MCF 10A (cell line): ENCODE measurements around the gene SLC6A3. TPM values are rescaled to one million over a fixed set of nuclear protein-coding genes. Genes with fewer than 3 reads are reported as not detected.

Experiments used
- BruUV-seq: library from RNA; stranded (reverse); fragments of 400-500 nt; replicated peaks from 2 replicates; lab custom pipeline; 2021; lab: Mats Ljungman, UMichigan
- CTCF ChIA-PET: fragments of 300-600 bp; sonication (Branson Sonifier 250); formaldehyde crosslinking; extraction: SDS; loops from one replicate; lab custom pipeline; 2021; ENCODE audit warnings: antibody characterized with exemption, inconsistent platforms; lab: Yijun Ruan, JAX
- POLR2A ChIA-PET: fragments of 300-600, 350-650 bp; sonication (Branson Sonifier 250); formaldehyde crosslinking; extraction: SDS; loops from one replicate; lab custom pipeline; 2020; ENCODE audit warnings: antibody characterized with exemption, inconsistent platforms; lab: Yijun Ruan, JAX
- DNase-seq: peaks from one replicate; pipeline ENCODE4 v3.0.0-alpha.2; 2018; ENCODE audit not compliant: unreplicated experiment
- H3K27ac Mint-ChIP-seq: one replicate; pipeline ENCODE4 v1.8.0; 2022; ENCODE audit warnings: mild to moderate bottlenecking, low read depth, mixed read lengths; ENCODE audit not compliant: unreplicated experiment
- H3K27me3 Mint-ChIP-seq: one replicate; pipeline ENCODE4 v1.8.0; 2022; ENCODE audit warnings: mixed read lengths; ENCODE audit not compliant: insufficient read depth, unreplicated experiment
- H3K36me3 Mint-ChIP-seq: one replicate; pipeline ENCODE4 v1.8.0; 2022; ENCODE audit warnings: mild to moderate bottlenecking, moderate library complexity, mixed read lengths; ENCODE audit not compliant: insufficient read depth, unreplicated experiment
- H3K4me1 Mint-ChIP-seq: one replicate; pipeline ENCODE4 v1.8.0; 2022; ENCODE audit warnings: mixed read lengths; ENCODE audit not compliant: insufficient read depth, unreplicated experiment
- H3K4me3 Mint-ChIP-seq: one replicate; pipeline ENCODE4 v1.8.0; 2022; ENCODE audit warnings: mild to moderate bottlenecking, moderate library complexity, mixed read lengths; ENCODE audit not compliant: unreplicated experiment
- H3K9me3 Mint-ChIP-seq: one replicate; pipeline ENCODE4 v1.8.0; 2022; ENCODE audit warnings: mixed read lengths; ENCODE audit not compliant: unreplicated experiment
- intact Hi-C: fragments of 100-400 bp; cut with micrococcal nuclease; formaldehyde crosslinking; loops from 2 replicates; pipeline ENCODE4 v1.14.1; 2022
- total RNA-seq: library from RNA; stranded (reverse); gene quantifications from 2 replicates; pipeline ENCODE4 v1.2.3, GENCODE V29; 2022
- TF ChIP-seq, protein P1 (sequence below): fragments of 200-600 bp; IDR thresholded peaks from one replicate; pipeline ENCODE4 v1.8.0; 2022; ENCODE audit warnings: antibody characterized with exemption, mild to moderate bottlenecking; ENCODE audit not compliant: unreplicated experiment

Gene SLC6A3
- total RNA-seq, 1 experiment from 2014 or later, result not detected

DNA sequence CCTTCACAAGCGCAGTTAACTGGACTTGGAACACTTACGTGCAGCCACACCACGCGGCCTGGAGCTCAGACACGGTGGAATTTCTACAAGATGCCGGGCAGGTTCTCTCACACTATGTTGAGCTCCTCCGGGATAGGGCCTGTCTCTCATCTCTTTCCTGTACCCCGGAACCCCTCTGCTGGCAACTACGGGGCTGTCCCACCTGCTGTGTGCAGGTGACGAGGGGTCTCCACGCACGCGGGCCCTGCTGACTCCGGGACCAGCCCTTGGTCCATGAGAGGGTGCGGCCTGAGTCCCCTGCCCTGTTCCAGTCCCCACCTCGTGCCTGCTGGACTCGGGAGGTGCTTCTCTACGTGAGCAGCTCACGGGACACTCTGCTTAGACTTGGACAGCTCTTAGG, 40.1 kb downstream of the SLC6A3 start:
- no peaks in the 10 kb centered on the region for H3K9me3 Mint-ChIP-seq
- intact Hi-C loops, result no loop called here
- ChIA-PET POLR2A (interaction anchor here (0.6 kb wide), 1 partner anchor 190 kb away, joined by 3 read pairs; no protein-coding TSS in a partner anchor), CTCF (interaction anchor here (0.9 kb wide), 1 partner anchor 117 kb away, joined by 4 read pairs; no protein-coding TSS in a partner anchor)
- BruUV-seq, result no TSS peak
- no peaks in the 10 kb centered on the region for H3K27me3 Mint-ChIP-seq
- H3K36me3 Mint-ChIP-seq, result peaks cover 6% of the 10 kb centered on the region
- TF ChIP-seq, protein P1, sequence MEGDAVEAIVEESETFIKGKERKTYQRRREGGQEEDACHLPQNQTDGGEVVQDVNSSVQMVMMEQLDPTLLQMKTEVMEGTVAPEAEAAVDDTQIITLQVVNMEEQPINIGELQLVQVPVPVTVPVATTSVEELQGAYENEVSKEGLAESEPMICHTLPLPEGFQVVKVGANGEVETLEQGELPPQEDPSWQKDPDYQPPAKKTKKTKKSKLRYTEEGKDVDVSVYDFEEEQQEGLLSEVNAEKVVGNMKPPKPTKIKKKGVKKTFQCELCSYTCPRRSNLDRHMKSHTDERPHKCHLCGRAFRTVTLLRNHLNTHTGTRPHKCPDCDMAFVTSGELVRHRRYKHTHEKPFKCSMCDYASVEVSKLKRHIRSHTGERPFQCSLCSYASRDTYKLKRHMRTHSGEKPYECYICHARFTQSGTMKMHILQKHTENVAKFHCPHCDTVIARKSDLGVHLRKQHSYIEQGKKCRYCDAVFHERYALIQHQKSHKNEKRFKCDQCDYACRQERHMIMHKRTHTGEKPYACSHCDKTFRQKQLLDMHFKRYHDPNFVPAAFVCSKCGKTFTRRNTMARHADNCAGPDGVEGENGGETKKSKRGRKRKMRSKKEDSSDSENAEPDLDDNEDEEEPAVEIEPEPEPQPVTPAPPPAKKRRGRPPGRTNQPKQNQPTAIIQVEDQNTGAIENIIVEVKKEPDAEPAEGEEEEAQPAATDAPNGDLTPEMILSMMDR, result no peak
- H3K4me1 Mint-ChIP-seq, result no peaks in the 10 kb centered on the region
- no peak for DNase-seq
- no peak overlapping the region for H3K27ac Mint-ChIP-seq
- no peak overlapping the region for H3K4me3 Mint-ChIP-seq

DNA sequence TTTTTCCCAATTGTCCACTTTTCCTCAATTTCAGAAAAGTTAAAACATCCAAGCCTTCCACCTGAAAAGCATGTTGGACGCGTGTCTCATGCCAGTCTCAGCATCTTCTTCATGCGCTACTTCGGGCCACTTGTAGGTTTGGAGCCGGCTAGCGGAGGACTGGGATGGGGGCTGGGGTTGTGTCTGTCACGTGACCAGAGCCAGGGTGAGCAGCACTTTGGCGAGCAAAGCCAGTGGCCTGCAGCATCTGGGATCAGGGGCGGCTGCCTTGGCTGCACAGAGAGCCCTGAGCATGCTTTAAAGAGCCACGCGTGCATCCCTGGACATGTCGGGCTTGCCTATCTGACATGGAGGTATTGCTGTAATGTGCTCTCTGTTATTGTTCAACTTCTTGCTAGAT, 41.2 kb downstream of the SLC6A3 start:
- peaks cover 6% of the 10 kb centered on the region for H3K36me3 Mint-ChIP-seq
- no peak for DNase-seq
- H3K4me3 Mint-ChIP-seq, result no peak overlapping the region
- intact Hi-C loops, result no loop called here
- CTCF ChIA-PET, result no interaction called here
- H3K27ac Mint-ChIP-seq, result no peak overlapping the region
- POLR2A ChIA-PET, result no interaction called here
- TF ChIP-seq, protein P1, result no peak
- H3K27me3 Mint-ChIP-seq, result peaks cover 8% of the 10 kb centered on the region
- H3K4me1 Mint-ChIP-seq, result no peaks in the 10 kb centered on the region
- peaks cover 5% of the 10 kb centered on the region for H3K9me3 Mint-ChIP-seq
- no TSS peak for BruUV-seq

DNA sequence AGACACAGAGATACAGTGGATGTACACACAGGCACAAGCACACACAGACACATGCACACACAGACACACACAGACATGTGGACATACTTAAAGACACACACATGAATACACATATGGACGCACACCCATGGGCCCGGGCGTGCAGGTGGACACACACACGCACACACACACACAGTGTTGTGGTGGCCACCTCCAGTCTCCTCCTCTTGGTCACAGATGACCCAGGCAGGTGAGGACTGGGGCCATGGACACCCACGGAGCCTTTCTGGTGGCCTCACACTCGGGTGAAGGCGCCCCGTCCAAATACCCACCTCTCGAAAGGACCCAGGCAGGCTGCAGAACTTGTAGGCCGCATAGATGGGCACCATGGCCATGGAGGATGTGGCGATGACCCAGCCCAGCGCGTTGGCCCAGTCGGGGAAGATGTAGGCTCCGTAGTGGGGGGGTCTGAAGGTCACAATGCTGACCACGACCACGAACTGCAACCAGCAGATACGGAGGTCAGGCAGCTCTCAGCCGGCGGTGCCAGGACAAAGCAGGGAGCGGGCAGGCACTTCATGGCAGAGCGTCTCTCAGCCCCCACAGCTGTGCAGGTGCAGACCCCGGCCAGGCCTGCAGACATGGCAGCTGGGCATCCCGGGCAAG, 42.5 kb downstream of the SLC6A3 start:
- Mint-ChIP-seq H3K9me3 (peaks cover 8% of the 10 kb centered on the region), H3K27ac (no peak overlapping the region), H3K4me3 (no peak overlapping the region), H3K27me3 (peaks cover 21% of the 10 kb centered on the region), H3K4me1 (no peaks in the 10 kb centered on the region), H3K36me3 (peaks cover 6% of the 10 kb centered on the region)
- no peak for DNase-seq
- ChIA-PET POLR2A (no interaction called here), CTCF (no interaction called here)
- intact Hi-C loops, result no loop called here
- no TSS peak for BruUV-seq
- TF ChIP-seq, protein P1, result no peak

DNA sequence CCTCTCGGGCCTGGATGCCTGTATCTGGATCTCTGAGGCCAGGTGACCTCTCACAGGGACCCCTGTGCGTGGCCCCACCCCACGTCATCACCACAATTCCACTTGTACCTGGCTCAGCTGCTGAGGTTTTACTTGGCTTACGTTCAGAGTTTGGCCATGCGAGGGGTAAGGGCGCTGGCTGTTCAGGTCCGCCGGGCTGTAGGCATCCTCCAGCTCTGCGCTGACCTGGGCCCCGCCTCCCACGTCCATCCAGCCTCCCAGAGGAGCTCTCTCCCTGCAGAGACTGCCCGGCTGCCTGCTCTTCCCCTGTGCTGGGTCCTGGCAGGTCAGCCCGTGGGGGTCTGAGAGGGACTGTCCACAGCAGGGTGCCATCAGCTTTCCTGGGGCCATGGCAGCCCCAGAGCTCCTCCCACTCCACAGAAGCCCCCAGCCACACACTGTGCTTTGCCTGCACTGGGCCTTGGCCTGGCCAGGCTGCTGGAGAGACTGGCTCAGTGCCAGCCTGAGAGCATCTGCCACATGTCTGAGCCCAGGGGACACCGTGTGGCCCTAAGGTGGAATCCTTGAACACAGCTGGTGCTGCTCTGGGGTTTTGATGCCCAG, 43.6 kb downstream of the SLC6A3 start:
- no TSS peak for BruUV-seq
- peaks cover 8% of the 10 kb centered on the region for H3K9me3 Mint-ChIP-seq
- CTCF ChIA-PET, result no interaction called here
- POLR2A ChIA-PET, result no interaction called here
- peaks cover 6% of the 10 kb centered on the region for H3K36me3 Mint-ChIP-seq
- intact Hi-C loops, result no loop called here
- DNase-seq, result no peak
- H3K27ac Mint-ChIP-seq, result no peak overlapping the region
- peaks cover 32% of the 10 kb centered on the region for H3K27me3 Mint-ChIP-seq
- H3K4me3 Mint-ChIP-seq, result no peak overlapping the region
- no peaks in the 10 kb centered on the region for H3K4me1 Mint-ChIP-seq
- TF ChIP-seq, protein P1, result no peak
